Measurements from ENCODE around the gene CRTC1.

DNA sequence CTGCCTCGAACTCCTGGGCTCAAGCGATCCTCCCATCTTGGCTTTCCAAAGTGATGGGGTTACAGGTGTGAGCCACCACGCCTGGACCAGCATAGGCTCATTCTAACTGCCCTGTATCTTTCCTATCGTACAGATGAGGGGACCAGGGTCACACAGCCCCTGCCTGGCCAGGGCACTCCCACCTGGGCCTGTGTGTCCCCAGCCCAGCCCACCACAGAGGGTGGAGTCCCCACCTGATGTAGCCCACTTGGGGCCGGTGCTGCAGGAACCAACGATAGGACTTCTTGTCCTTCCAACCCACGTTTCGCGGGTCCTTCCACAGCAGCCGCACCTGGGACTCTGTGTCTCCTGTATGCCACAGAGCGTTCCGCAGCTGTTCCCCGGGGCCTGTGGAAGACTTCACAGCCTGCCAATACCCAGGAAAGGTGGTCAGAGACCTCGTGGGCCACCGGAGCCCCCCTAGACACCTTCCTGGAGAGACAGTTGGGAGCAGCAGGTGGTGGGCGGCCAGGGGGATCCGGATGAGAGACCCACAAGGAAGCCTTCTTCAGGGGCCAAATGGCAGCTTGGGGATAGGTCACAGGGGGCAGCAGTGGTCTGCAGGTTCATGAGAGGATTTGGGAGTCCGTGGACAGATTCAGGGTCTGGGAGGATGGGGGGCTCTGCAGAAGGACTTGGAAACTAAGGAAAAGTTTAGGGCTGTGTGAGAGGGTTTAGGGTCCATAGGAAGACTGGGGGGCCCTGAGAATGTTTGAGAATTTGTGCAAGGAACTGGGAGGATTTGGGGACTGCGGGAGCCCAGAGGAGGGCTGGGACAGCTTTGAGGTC, 100.7 kb downstream of the CRTC1 start:
- TF ChIP-seq GATA2 (IDR thresholded peaks at IDR 0.05; ENCODE audit: low read depth, low read length), result no peak
- no peak for TF ChIP-seq GATA3 (IDR thresholded peaks at IDR 0.05; ENCODE audit: low read depth, low read length)
